Endothelial cell of umbilical vein (primary cell): ENCODE results near the gene RNU6-8.

Experiments used
- CTCF ChIP-seq, 2 donors: IDR thresholded peaks; 1 replicate in 1 of 2; 2 replicates in 1 of 2; pipeline ENCODE4 v1.5.1; 2011; ENCODE audit warnings: low read length in 2 of 2, mild to moderate bottlenecking in 2 of 2, moderate library complexity in 2 of 2, control low read depth in 1 of 2, inconsistent platforms in 1 of 2, low read depth in 1 of 2; ENCODE audit not compliant: insufficient read depth in 1 of 2; ENCODE audit errors: extremely low read depth in 1 of 2
- EZH2 ChIP-seq: IDR thresholded peaks from 2 replicates; pipeline ENCODE4 v1.6.1; 2012; ENCODE audit warnings: borderline replicate concordance, low read depth, mild to moderate bottlenecking, moderate library complexity, low read length, inconsistent platforms; ENCODE audit not compliant: severe bottlenecking
- GATA2 ChIP-seq: IDR thresholded peaks from 2 replicates; pipeline ENCODE4 v1.7.0; 2011; ENCODE audit warnings: low read depth, mild to moderate bottlenecking, moderate library complexity, mixed read lengths, low read length; ENCODE audit not compliant: insufficient read length, insufficient read depth
- JUN ChIP-seq: IDR thresholded peaks from 2 replicates; pipeline ENCODE4 v1.6.1; 2011; ENCODE audit warnings: borderline replicate concordance, low read depth; ENCODE audit not compliant: insufficient read length, insufficient read depth
- MAX ChIP-seq: IDR thresholded peaks from 2 replicates; pipeline ENCODE4 v1.6.1; 2011; ENCODE audit not compliant: insufficient read depth, insufficient read length
- POLR2A ChIP-seq: IDR thresholded peaks from 2 replicates; pipeline ENCODE4 v1.6.1; 2012; ENCODE audit warnings: low read depth, mild to moderate bottlenecking, control low read depth, low read length
- POLR2AphosphoS5 ChIP-seq: IDR thresholded peaks from 2 replicates; pipeline ENCODE4 v1.6.1; 2012; ENCODE audit warnings: low read depth, mild to moderate bottlenecking, control low read depth, low read length, moderate library complexity; ENCODE audit not compliant: insufficient read depth

- TF ChIP-seq CTCF (IDR thresholded peaks at IDR 0.05; ENCODE audit: extremely low read depth in 1 of 2, insufficient read depth in 1 of 2, low read depth in 1 of 2, low read length in 2 of 2) (no peak), EZH2 (no peak), POLR2AphosphoS5 (no peak), GATA2 (no peak), POLR2A (no peak), JUN (no peak), MAX (no peak)
Observed at GRCh38 chr14:32205984-32206383, 2.9 kb upstream of the RNU6-8 start.
